ENCODE data around the gene SLC26A9. TPM values are rescaled to one million over a fixed set of nuclear protein-coding genes. Genes with fewer than 3 reads are reported as not detected.

Gene SLC26A9
- total RNA-seq, 1 experiment from 2014 or later = not detected

DNA sequence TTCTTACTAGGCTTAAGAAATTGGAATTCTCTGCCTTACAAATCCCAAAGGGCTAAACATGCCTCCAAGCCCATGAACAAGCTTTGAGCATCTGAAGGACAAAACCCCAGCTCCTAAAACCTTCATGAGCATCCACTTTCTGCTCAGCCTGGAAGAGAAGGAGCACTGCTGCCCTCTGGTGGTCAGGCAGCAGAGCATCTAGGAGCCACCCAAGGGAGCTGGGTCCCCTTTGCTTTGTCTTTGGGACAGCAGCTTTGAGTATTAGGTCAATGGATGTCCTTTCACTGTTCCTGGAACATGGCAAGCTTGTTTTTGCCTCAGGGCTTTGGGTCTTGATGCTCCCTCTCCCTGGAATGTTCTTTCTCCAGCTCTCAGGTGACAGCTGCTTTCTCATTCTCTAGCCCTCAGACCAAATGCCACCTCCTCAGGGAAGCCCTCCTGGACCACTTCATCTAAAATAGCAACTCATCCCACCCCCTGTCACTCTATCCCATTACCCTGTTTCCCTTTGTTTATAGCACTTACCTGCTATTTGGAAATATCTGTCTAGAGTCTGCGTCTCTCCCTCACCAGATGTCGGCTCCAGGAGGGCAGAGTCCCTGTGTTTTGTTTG is 34.3 kb upstream of the SLC26A9 start:
- no peaks in the 10 kb centered on the region for H3K4me1 ChIP-seq (ENCODE audit: control insufficient read depth, insufficient read depth, low read length)
- H3K36me3 ChIP-seq (ENCODE audit: control insufficient read depth, insufficient read depth, low read length) = no peaks in the 10 kb centered on the region
- DNase-seq (ENCODE audit: low read depth, low spot score) (peak; percentile 71), ATAC-seq (peak; percentile 96)
- H3K27ac ChIP-seq (ENCODE audit: low read length) = no peak overlapping the region
- no peak overlapping the region for H3K4me3 ChIP-seq (ENCODE audit: low read depth in 2 of 2, low read length in 2 of 2)
- no peaks in the 10 kb centered on the region; the same call in 1 of the 2 replicates for H3K27me3 ChIP-seq (ENCODE audit: control insufficient read depth, insufficient read depth, low read length)
- in situ Hi-C loops (cut with HindIII; ENCODE audit: low pct_unique_long_range_greater_than_20kb, low sequenced_read_pairs) = no loop called here
- ChIA-PET POLR2A (interaction anchor here (0.9 kb wide), 1 partner anchor 60 kb away, joined by 3 read pairs; no protein-coding TSS in a partner anchor), CTCF (interaction anchor here (0.6 to 4.0 kb wide), 26 partner anchors 9 to 319 kb away, joined by 3 to 116 read pairs (median 4); partner anchors contain the start of genes PM20D1, RAB7B and SLC26A9)
- H3K9me3 ChIP-seq (ENCODE audit: control insufficient read depth, insufficient read depth, low read depth, low read length) = no peaks in the 10 kb centered on the region
- no TSS peak for BruUV-seq (replicated peaks)
- no peak for TF ChIP-seq SIN3A (IDR thresholded peaks at IDR 0.05; ENCODE audit: borderline replicate concordance, insufficient read depth, low read depth, low read length)
- TF ChIP-seq, protein P1, sequence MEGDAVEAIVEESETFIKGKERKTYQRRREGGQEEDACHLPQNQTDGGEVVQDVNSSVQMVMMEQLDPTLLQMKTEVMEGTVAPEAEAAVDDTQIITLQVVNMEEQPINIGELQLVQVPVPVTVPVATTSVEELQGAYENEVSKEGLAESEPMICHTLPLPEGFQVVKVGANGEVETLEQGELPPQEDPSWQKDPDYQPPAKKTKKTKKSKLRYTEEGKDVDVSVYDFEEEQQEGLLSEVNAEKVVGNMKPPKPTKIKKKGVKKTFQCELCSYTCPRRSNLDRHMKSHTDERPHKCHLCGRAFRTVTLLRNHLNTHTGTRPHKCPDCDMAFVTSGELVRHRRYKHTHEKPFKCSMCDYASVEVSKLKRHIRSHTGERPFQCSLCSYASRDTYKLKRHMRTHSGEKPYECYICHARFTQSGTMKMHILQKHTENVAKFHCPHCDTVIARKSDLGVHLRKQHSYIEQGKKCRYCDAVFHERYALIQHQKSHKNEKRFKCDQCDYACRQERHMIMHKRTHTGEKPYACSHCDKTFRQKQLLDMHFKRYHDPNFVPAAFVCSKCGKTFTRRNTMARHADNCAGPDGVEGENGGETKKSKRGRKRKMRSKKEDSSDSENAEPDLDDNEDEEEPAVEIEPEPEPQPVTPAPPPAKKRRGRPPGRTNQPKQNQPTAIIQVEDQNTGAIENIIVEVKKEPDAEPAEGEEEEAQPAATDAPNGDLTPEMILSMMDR (IDR thresholded peaks at IDR 0.05) = peak; percentile 94
- intact Hi-C loops (cut with micrococcal nuclease; ENCODE audit: unreplicated experiment) = loop anchor here (1.0 kb wide), 2 partner anchors 58 to 186 kb away; no protein-coding TSS in a partner anchor

DNA sequence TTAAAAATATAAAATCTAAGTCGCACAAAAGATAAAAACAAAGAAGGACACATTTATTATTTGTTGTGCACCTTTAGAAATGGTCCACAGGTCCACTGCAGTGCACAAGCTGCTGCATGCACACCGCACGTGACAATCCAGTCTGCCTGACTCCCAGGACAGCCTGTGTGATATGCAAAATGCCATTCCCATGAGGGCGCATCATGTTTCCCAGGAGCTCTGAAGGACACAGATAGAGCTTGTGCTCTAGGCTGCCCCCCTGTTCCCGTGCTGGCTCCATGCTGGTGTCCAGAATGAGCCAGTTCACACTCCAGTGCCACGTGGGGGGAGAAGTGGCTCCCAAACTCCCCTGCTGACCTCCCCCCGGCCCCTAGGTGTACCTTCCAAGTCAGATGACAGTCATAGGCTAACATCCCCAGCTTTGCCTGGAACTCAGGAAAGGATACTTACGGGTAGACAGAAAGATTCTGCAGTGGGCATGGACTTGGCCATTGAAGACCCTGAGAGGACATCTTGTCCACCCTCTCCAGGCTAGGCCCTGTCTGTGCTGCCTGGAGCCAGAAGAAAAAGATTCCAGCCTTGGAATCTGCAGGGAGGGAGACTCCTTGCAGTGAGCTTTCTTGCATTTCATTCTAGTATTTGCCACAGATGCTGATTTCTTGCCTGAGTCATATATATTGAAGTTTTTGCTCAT is 33.6 kb upstream of the SLC26A9 start:
- Histone ChIP-seq H3K9me3 (ENCODE audit: control insufficient read depth, insufficient read depth, low read depth, low read length) (no peaks in the 10 kb centered on the region), H3K27ac (ENCODE audit: low read length) (no peak overlapping the region), H3K27me3 (ENCODE audit: control insufficient read depth, insufficient read depth, low read length) (no peaks in the 10 kb centered on the region; the same call in 1 of the 2 replicates), H3K36me3 (ENCODE audit: control insufficient read depth, insufficient read depth, low read length) (no peaks in the 10 kb centered on the region), H3K4me3 (ENCODE audit: low read depth in 2 of 2, low read length in 2 of 2) (no peak overlapping the region), H3K4me1 (ENCODE audit: control insufficient read depth, insufficient read depth, low read length) (no peaks in the 10 kb centered on the region)
- ATAC-seq (peak; percentile 32; the same call in 1 of the 2 replicates), DNase-seq (ENCODE audit: low read depth, low spot score) (no peak)
- POLR2A ChIA-PET = interaction anchor here (0.9 kb wide), 1 partner anchor 59 kb away, joined by 3 read pairs; no protein-coding TSS in a partner anchor
- no TSS peak for BruUV-seq (replicated peaks)
- CTCF ChIA-PET = interaction anchor here (0.6 to 4.0 kb wide), 24 partner anchors 8 to 318 kb away, joined by 3 to 116 read pairs (median 4); partner anchors contain the start of genes PM20D1, RAB7B and SLC26A9
- TF ChIP-seq SIN3A (IDR thresholded peaks at IDR 0.05; ENCODE audit: borderline replicate concordance, insufficient read depth, low read depth, low read length) (no peak), TCF7L2 (IDR thresholded peaks at IDR 0.05; ENCODE audit: low read depth, low read length) (no peak), POLR2AphosphoS5 (IDR thresholded peaks at IDR 0.05; ENCODE audit: low read depth, low read length) (no peak)
- TF ChIP-seq, protein P2, sequence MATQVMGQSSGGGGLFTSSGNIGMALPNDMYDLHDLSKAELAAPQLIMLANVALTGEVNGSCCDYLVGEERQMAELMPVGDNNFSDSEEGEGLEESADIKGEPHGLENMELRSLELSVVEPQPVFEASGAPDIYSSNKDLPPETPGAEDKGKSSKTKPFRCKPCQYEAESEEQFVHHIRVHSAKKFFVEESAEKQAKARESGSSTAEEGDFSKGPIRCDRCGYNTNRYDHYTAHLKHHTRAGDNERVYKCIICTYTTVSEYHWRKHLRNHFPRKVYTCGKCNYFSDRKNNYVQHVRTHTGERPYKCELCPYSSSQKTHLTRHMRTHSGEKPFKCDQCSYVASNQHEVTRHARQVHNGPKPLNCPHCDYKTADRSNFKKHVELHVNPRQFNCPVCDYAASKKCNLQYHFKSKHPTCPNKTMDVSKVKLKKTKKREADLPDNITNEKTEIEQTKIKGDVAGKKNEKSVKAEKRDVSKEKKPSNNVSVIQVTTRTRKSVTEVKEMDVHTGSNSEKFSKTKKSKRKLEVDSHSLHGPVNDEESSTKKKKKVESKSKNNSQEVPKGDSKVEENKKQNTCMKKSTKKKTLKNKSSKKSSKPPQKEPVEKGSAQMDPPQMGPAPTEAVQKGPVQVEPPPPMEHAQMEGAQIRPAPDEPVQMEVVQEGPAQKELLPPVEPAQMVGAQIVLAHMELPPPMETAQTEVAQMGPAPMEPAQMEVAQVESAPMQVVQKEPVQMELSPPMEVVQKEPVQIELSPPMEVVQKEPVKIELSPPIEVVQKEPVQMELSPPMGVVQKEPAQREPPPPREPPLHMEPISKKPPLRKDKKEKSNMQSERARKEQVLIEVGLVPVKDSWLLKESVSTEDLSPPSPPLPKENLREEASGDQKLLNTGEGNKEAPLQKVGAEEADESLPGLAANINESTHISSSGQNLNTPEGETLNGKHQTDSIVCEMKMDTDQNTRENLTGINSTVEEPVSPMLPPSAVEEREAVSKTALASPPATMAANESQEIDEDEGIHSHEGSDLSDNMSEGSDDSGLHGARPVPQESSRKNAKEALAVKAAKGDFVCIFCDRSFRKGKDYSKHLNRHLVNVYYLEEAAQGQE (IDR thresholded peaks at IDR 0.05; ENCODE audit: insufficient read depth in 1 of 2, low read depth in 2 of 2, low read length in 1 of 2) = no peak
- TF ChIP-seq, protein P1 (IDR thresholded peaks at IDR 0.05) = no peak
- in situ Hi-C loops (cut with HindIII; ENCODE audit: low pct_unique_long_range_greater_than_20kb, low sequenced_read_pairs) = no loop called here
- intact Hi-C loops (cut with micrococcal nuclease; ENCODE audit: unreplicated experiment) = loop anchor here (1.0 kb wide), 2 partner anchors 58 to 186 kb away; no protein-coding TSS in a partner anchor
